Ectodermal cell (in vitro differentiated cells): ENCODE measurements around the gene TMEM60.
"Not testable (repeated sequence)": the region's sequence is repeated elsewhere in the genome, so short reads cannot be mapped to it uniquely, and the experiment has no call there.

ENCODE experiments used
- H3K27ac ChIP-seq: 2 replicates; pipeline ENCODE4 v1.7.0; 2013; ENCODE audit warnings: mild to moderate bottlenecking, low read depth, low read length; ENCODE audit not compliant: insufficient read depth, poor library complexity, severe bottlenecking
- H3K27me3 ChIP-seq: 2 replicates; pipeline ENCODE4 v1.7.0; 2013; ENCODE audit warnings: mild to moderate bottlenecking, low read length; ENCODE audit not compliant: insufficient read depth, control insufficient read depth, poor library complexity, severe bottlenecking
- H3K36me3 ChIP-seq: one replicate; pipeline ENCODE4 v1.7.0; 2013; ENCODE audit warnings: low read length; ENCODE audit not compliant: control insufficient read depth, insufficient read depth
- H3K4me1 ChIP-seq: one replicate; pipeline ENCODE4 v1.7.0; 2013; ENCODE audit warnings: low read length; ENCODE audit not compliant: control insufficient read depth, insufficient read depth
- H3K4me3 ChIP-seq: 2 replicates; pipeline ENCODE4 v1.7.0; 2013; ENCODE audit warnings: low read depth, low read length, control low read depth; ENCODE audit not compliant: insufficient read depth
- H3K9me3 ChIP-seq: 2 replicates; pipeline ENCODE4 v1.7.0; 2013; ENCODE audit warnings: mild to moderate bottlenecking, low read length, moderate library complexity; ENCODE audit not compliant: control insufficient read depth
- WGBS, 2 experiments: methylation state at CpG; one replicate each; pipeline ENCODE4 v1.1.7; 2013; ENCODE audit warnings: missing lambda C conversion rate in 2 of 2; 5-methylcytosine and 5-hydroxymethylcytosine counted together

TMEM60 gene

DNA sequence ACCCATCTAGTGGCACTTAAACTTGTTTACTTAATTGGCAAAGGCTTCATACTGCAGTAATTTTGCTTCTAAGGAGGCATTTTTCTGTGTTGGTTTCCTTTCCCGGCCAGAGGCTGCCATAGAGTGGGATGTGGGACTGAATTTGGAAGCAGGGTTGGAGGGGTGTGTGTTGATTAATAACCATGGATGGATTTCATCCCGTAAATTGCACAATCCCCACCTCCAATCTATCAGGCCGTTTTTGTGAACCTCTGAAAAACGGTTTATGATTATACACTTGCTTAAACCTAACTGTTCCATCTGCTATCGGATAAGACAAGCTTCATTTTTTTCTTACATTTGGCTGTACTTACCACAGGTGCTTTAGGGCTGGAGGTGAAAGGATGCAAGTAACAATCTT, 1.3 kb downstream of the TMEM60 start:
- Histone ChIP-seq H3K4me3 (peak overlapping the region; percentile 94), H3K9me3 (no peaks in the 10 kb centered on the region), H3K4me1 (peaks cover 8% of the 10 kb centered on the region), H3K27me3 (no peaks in the 10 kb centered on the region), H3K36me3 (no peaks in the 10 kb centered on the region), H3K27ac (no peak overlapping the region)
- 83 to 90% methylated on average over 5 of the region's 5 CpGs for WGBS, 2 experiments

DNA sequence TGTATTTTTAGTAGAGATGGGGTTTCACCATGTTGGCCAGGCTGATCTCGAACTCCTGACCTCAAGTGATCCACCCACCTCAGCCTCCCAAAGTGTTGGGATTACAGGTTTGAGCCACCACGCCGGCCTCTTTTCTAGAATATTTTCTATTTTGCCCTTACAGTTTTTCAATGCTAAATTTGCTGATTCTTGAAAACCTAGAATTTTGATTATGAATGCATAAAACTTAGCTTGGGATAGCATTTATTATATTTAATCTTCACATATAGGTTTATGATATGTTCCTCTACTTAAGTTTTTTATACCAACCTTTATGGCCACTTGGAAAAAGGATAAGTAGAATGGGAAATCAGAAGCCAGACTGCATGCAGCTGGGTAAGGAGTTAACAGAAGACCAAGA, 2.1 kb downstream of the TMEM60 start:
- Histone ChIP-seq H3K4me1 (peaks cover 8% of the 10 kb centered on the region), H3K4me3 (no peak overlapping the region), H3K9me3 (no peaks in the 10 kb centered on the region), H3K27ac (no peak overlapping the region), H3K27me3 (no peaks in the 10 kb centered on the region), H3K36me3 (no peaks in the 10 kb centered on the region)
- WGBS, 2 experiments, result 88 to 92% methylated on average over 3 of the region's 3 CpGs

DNA sequence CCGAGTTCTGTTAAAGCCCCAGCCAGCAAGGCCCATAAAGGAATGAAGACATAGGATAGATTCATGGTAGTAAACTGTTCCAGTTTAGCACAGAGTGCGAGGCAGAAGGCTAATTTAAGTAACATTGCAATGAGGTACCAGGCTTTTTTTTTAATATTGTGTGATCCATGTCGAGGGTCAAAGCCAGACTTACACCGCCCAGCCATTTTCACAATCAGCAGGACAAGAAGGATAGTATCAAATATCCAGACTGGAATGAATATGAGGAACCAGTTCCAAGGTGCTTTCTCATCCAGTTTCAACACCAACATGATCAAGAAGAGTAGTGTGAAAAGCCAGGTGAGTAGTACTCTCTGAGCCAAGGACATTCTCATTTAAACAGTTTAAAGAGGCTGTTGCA, 4.2 kb downstream of the TMEM60 start:
- Histone ChIP-seq H3K27me3 (no peaks in the 10 kb centered on the region), H3K4me3 (no peak overlapping the region), H3K9me3 (no peaks in the 10 kb centered on the region), H3K27ac (no peak overlapping the region), H3K36me3 (no peaks in the 10 kb centered on the region), H3K4me1 (no peaks in the 10 kb centered on the region)
- WGBS, 2 experiments, result 97 to 99% methylated on average over 4 of the region's 4 CpGs

DNA sequence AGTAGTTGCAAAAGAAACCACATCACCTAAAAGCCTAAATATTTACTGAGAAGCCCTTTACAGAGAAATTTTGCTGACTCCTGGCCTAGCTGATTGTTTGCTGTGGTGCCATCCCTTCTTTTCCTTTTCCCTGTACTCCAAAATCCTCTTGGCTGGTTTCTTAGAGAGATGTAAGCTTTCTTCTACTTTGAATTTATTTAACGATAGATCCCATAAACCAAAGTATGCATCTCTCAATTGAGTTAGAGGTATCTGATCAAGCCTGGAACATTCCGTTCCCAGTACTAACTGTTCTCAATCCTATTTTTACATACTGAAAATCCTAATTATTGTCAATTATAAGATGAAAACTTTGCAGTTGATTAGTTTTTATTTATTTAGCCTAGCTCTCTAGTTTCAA, 6.3 kb downstream of the TMEM60 start:
- no peak overlapping the region for H3K4me3 ChIP-seq
- no peak overlapping the region for H3K27ac ChIP-seq
- 80 to 100% methylated on average over 1 of the region's 2 CpGs for WGBS, 2 experiments
- no peaks in the 10 kb centered on the region for H3K9me3 ChIP-seq
- no peaks in the 10 kb centered on the region for H3K36me3 ChIP-seq
- H3K27me3 ChIP-seq, result no peaks in the 10 kb centered on the region
- no peaks in the 10 kb centered on the region for H3K4me1 ChIP-seq

DNA sequence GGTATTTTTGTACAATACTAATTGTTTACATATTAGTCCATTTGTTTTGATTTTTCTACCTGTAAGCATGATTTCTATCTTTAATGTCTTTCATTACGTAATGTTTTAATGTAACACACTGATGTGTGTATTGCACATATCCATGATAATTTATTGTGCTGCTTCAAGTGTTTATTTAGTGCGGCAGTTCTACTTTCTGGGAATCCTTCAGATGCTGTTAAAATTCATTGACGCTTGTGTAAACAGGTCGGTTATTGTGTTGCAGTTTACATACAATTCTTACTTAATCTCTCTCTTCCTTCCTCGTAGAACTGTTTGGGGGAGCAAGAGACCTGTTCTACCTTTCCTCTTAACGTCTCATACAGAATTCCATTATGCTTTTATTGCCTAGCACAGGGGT, 6.9 kb downstream of the TMEM60 start:
- Histone ChIP-seq H3K27me3 (no peaks in the 10 kb centered on the region), H3K4me3 (no peak overlapping the region), H3K9me3 (no peaks in the 10 kb centered on the region), H3K36me3 (peaks cover 3% of the 10 kb centered on the region), H3K4me1 (no peaks in the 10 kb centered on the region), H3K27ac (no peak overlapping the region)
- 83 to 86% methylated on average over 6 of the region's 6 CpGs for WGBS, 2 experiments

DNA sequence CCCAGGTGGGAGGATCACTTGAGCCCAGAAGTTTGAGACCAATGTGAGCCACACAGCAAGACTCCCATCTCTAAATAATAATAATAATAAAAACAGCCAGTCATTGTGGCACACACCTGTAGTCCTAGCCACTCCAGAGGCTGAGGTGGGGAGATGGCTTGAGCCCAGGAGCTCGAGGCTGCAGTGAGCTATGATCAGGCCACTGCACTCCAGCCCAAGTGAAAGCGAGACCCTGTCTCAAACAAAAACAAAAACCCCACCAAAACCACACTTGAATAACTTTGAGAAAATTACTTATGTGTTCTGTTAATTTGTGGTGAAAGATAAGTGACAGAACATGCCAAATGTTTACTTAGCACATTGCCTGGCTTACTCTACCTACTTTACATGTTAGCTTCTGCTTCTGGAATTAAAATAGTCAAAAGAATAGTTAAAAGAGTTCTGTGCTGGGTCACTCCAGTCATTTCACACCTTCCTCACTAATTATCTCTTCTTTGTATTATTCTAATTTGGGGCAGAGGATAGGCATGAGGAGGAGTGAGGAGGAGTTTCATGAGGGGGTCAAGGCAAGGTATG, 9.8 kb downstream of the TMEM60 start:
- H3K27me3 ChIP-seq, result no peaks in the 10 kb centered on the region
- 92 to 100% methylated on average over 1 to 2 of the region's 2 CpGs for WGBS, 2 experiments
- no peaks in the 10 kb centered on the region for H3K4me1 ChIP-seq
- peaks cover 19% of the 10 kb centered on the region for H3K36me3 ChIP-seq
- no peak overlapping the region for H3K4me3 ChIP-seq
- H3K9me3 ChIP-seq, result no peaks in the 10 kb centered on the region
- no peak overlapping the region for H3K27ac ChIP-seq

DNA sequence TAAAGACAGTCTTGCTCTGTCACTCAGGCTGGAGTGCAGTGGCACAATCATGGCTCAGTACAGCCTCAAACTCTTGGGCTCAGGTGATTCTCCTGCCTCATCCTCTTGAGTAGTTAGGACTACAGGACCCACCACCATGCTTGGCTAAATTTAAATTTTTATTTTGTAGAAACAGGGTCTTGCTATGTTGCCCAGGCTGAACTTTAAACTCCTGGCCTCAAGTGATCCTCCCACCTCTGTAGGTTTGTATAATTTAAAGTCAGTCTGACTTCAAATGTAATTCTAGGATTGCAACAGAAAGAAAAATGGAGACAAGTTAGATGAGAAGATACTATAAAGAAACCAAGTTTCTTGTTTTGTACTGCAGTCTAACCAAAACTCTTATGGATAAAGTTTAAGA, 11.5 kb downstream of the TMEM60 start:
- no peak overlapping the region for H3K27ac ChIP-seq
- H3K27me3 ChIP-seq, result no peaks in the 10 kb centered on the region
- H3K4me1 ChIP-seq, result no peaks in the 10 kb centered on the region
- H3K4me3 ChIP-seq, result no peak overlapping the region
- no peaks in the 10 kb centered on the region for H3K9me3 ChIP-seq
- peaks cover 19% of the 10 kb centered on the region for H3K36me3 ChIP-seq

DNA sequence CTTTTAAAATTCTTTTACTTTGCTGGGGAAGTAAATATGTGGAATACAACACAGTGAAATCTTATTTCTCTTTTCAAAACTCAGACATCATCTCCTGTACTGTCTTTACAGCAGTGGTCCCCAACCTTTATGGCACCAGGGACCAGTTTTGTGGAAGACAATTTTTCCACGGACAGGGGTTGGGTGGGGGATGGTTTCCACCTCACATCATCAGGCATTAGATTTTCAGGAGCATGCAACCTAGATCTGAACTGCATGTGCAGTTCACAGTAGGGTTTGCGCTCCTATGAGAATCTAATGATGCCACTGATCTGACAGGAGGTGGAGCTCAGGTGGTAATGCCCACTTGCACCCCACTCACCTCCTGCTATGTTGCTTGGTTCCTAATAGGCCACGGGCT, 12.2 kb downstream of the TMEM60 start:
- Histone ChIP-seq H3K4me1 (no peaks in the 10 kb centered on the region), H3K36me3 (peaks cover 19% of the 10 kb centered on the region), H3K27me3 (no peaks in the 10 kb centered on the region), H3K9me3 (no peaks in the 10 kb centered on the region), H3K27ac (no peak overlapping the region), H3K4me3 (no peak overlapping the region)
- 91 to 95% methylated on average over 3 of the region's 3 CpGs for WGBS, 2 experiments

DNA sequence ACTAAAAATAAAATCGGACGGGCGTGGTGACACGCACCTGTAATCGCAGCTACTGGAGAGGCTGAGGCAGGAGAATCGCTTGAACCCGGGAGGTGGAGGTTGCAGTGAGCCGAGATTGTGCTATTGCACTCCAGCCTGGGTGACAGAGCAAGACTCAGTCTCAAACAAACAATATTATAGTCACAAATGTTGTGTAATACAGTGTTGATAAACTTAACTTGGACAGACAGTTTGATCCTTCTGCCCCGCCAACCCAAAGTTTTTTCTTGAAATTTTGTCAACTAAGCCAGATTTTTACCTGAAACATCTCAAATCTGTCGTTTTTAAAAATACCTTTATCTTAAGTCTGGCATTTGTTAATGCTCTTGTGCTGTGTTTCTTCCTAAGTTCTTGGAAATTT, 13.8 kb downstream of the TMEM60 start:
- H3K4me3 ChIP-seq, H3K9me3 ChIP-seq, H3K27me3 ChIP-seq, H3K27ac ChIP-seq, H3K4me1 ChIP-seq: not testable (repeated sequence)
- WGBS, 2 experiments, result 94 to 96% methylated on average over 10 of the region's 10 CpGs
- H3K36me3 ChIP-seq, result peaks cover 19% of the 10 kb centered on the region

DNA sequence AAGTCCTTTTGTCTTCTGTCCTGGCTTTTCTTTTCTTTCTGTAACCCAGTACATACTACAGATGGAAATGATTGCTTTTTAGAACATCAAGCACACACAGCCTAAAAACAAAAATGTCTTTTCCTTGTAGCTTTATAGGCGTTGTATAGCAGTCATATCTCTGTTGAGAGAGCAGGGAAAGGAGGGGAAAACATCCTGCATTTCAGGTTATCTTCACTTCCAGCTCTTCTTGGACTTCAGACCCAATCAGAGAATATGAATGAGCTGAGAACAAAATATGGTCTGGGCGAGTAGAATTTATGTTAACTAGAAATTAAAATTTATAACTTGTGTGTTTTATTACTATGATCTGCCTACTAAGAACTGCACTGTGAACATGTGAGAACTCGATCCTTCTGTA, 14.7 kb downstream of the TMEM60 start:
- Histone ChIP-seq H3K9me3 (no peaks in the 10 kb centered on the region), H3K36me3 (peaks cover 23% of the 10 kb centered on the region), H3K4me1 (no peaks in the 10 kb centered on the region), H3K27ac (no peak overlapping the region), H3K27me3 (no peaks in the 10 kb centered on the region), H3K4me3 (no peak overlapping the region)
- 91 to 92% methylated on average over 2 to 3 of the region's 3 CpGs for WGBS, 2 experiments

DNA sequence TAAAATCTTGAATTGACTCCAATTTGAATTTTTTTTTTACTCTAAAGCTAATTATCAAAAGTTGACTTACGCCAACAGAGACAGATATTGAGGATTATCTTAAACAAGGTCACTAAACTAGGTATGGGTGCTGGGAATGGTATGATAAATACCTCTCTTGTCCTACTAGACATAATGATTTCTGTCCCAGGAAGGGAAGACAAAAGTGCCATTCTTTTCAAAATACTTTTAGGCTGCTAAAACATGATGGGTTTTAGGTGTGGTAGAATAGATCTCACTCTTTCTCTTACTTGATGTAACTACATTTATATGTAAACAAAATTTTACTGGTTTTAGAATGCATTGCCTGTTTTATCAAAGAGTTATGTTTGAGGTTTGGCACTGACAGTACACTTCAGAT, 15.1 kb downstream of the TMEM60 start:
- no peak overlapping the region for H3K4me3 ChIP-seq
- no peaks in the 10 kb centered on the region for H3K9me3 ChIP-seq
- peaks cover 26% of the 10 kb centered on the region for H3K36me3 ChIP-seq
- no peak overlapping the region for H3K27ac ChIP-seq
- H3K27me3 ChIP-seq, result no peaks in the 10 kb centered on the region
- no peaks in the 10 kb centered on the region for H3K4me1 ChIP-seq
- 100% methylated on average over 1 of the region's 1 CpG; no CpG with 5 or more reads in 1 of the 2 experiments for WGBS, 2 experiments
